Measurements from ENCODE around the gene CRTC3.
"Not testable (repeated sequence)": the region's sequence is repeated elsewhere in the genome, so short reads cannot be mapped to it uniquely, and the experiment has no call there.

CRTC3 gene

GRCh38 chr15:90629217-90629616 lies 99.5 kb downstream of the CRTC3 start:
- no peak for DNase-seq

- no peak for DNase-seq
Observed at GRCh38 chr15:90633360-90633759, 103.6 kb downstream of the CRTC3 start.

- DNase-seq = not testable (repeated sequence)
Observed at GRCh38 chr15:90636993-90637392, 107.3 kb downstream of the CRTC3 start.

GRCh38 chr15:90637693-90638092 lies 108.0 kb downstream of the CRTC3 start:
- DNase-seq = no peak

GRCh38 chr15:90638201-90638691 lies 108.5 kb downstream of the CRTC3 start:
- DNase-seq = no peak

- DNase-seq = no peak
Observed at GRCh38 chr15:90638963-90639362, 109.2 kb downstream of the CRTC3 start.

- no peak for DNase-seq
Observed at GRCh38 chr15:90640862-90641261, 111.1 kb downstream of the CRTC3 start.

GRCh38 chr15:90641581-90642463 lies 112.1 kb downstream of the CRTC3 start:
- no peak for DNase-seq

GRCh38 chr15:90642464-90643300 lies 113.0 kb downstream of the CRTC3 start:
- no peak for DNase-seq

GRCh38 chr15:90643301-90643632 lies 113.5 kb downstream of the CRTC3 start:
- no peak for DNase-seq

GRCh38 chr15:90644526-90644925 lies 114.8 kb downstream of the CRTC3 start:
- no peak for DNase-seq

GRCh38 chr15:90644952-90645725 lies 115.4 kb downstream of the CRTC3 start:
- no peak for DNase-seq

- DNase-seq = no peak
Observed at GRCh38 chr15:90645873-90646575, 116.3 kb downstream of the CRTC3 start.

GRCh38 chr15:90646662-90647305 lies 117.1 kb downstream of the CRTC3 start:
- DNase-seq = no peak

GRCh38 chr15:90647326-90647725 lies 117.6 kb downstream of the CRTC3 start:
- no peak for DNase-seq

GRCh38 chr15:90648137-90649070 lies 118.7 kb downstream of the CRTC3 start:
- peak; percentile 46 to 52 for DNase-seq

- no peak for DNase-seq
Observed at GRCh38 chr15:90650117-90650955, 120.6 kb downstream of the CRTC3 start.

GRCh38 chr15:90650956-90651689 lies 121.4 kb downstream of the CRTC3 start:
- no peak for DNase-seq
